Measurements from ENCODE around the gene SERINC5.
A peak's percentile ranks its signal among the peaks of the same experiment; 100 is the strongest.

SERINC5 gene

GRCh38 chr5:80266566-80266965, 10.7 kb upstream of the SERINC5 start:
- TF ChIP-seq ZNF384 (IDR thresholded peaks at IDR 0.05) (no peak), NFRKB (IDR thresholded peaks at IDR 0.05) (no peak)
- ChIA-PET CTCF (interaction anchor here (0.6 to 1.3 kb wide), 2 partner anchors 15 to 175 kb away, joined by 3 to 6 read pairs; no protein-coding TSS in a partner anchor), POLR2A (interaction anchor here (0.9 to 1.9 kb wide), 4 partner anchors 9 to 20 kb away, joined by 3 to 7 read pairs (median 5); partner anchors contain the start of gene SERINC5)
- DNase-seq (ENCODE audit: extremely low spot score) = no peak

GRCh38 chr5:80260461-80260860, 4.6 kb upstream of the SERINC5 start:
- POLR2A ChIA-PET = interaction anchor here (1.1 kb wide), 1 partner anchor 9 kb away, joined by 3 read pairs; no protein-coding TSS in a partner anchor
- CTCF ChIA-PET = no interaction called here
- no peak for TF ChIP-seq ELF4 (IDR thresholded peaks at IDR 0.05)
- no peak for TF ChIP-seq ARNT (IDR thresholded peaks at IDR 0.05)
- TF ChIP-seq FOXA1 (IDR thresholded peaks at IDR 0.05) = no peak
- TF ChIP-seq FOXK2 (IDR thresholded peaks at IDR 0.05) = no peak
- no peak for TF ChIP-seq ZNF384 (IDR thresholded peaks at IDR 0.05)
- no peak for TF ChIP-seq BHLHE40 (IDR thresholded peaks at IDR 0.05; ENCODE audit: borderline replicate concordance)
- TF ChIP-seq SP1 (IDR thresholded peaks at IDR 0.05) = no peak
- TF ChIP-seq CTBP1 (IDR thresholded peaks at IDR 0.05; ENCODE audit: borderline replicate concordance) = no peak
- TF ChIP-seq NFRKB (IDR thresholded peaks at IDR 0.05) = no peak
- TF ChIP-seq PKNOX1 (IDR thresholded peaks at IDR 0.05) = no peak
- TF ChIP-seq SUZ12 (IDR thresholded peaks at IDR 0.05) = no peak
- TF ChIP-seq L3MBTL2 (conservative IDR thresholded peaks at IDR 0.05) = no peak
- TF ChIP-seq FOXM1 (IDR thresholded peaks at IDR 0.05; ENCODE audit: borderline replicate concordance) = no peak
- no peak for DNase-seq (ENCODE audit: extremely low spot score)

- CTCF ChIA-PET = no interaction called here
- TF ChIP-seq SUZ12 (IDR thresholded peaks at IDR 0.05) (no peak), ZNF384 (IDR thresholded peaks at IDR 0.05) (no peak), L3MBTL2 (conservative IDR thresholded peaks at IDR 0.05) (no peak), PKNOX1 (IDR thresholded peaks at IDR 0.05) (no peak), ELF4 (IDR thresholded peaks at IDR 0.05) (no peak), FOXA1 (IDR thresholded peaks at IDR 0.05) (no peak), FOXK2 (IDR thresholded peaks at IDR 0.05) (no peak), BHLHE40 (IDR thresholded peaks at IDR 0.05; ENCODE audit: borderline replicate concordance) (no peak), LEF1 (IDR thresholded peaks at IDR 0.05; ENCODE audit: borderline replicate concordance) (no peak), HDGF (IDR thresholded peaks at IDR 0.05; ENCODE audit: borderline replicate concordance) (no peak), SP1 (IDR thresholded peaks at IDR 0.05) (no peak), FOXM1 (IDR thresholded peaks at IDR 0.05; ENCODE audit: borderline replicate concordance) (no peak), CTBP1 (IDR thresholded peaks at IDR 0.05; ENCODE audit: borderline replicate concordance) (no peak), NFRKB (IDR thresholded peaks at IDR 0.05) (no peak), ARNT (IDR thresholded peaks at IDR 0.05) (no peak)
- no peak for DNase-seq (ENCODE audit: extremely low spot score)
- POLR2A ChIA-PET = no interaction called here
Measured at GRCh38 chr5:80259511-80260203, 3.8 kb upstream of the SERINC5 start.

- TF ChIP-seq ELF4 (IDR thresholded peaks at IDR 0.05) (no peak), FOXM1 (IDR thresholded peaks at IDR 0.05; ENCODE audit: borderline replicate concordance) (no peak), LEF1 (IDR thresholded peaks at IDR 0.05; ENCODE audit: borderline replicate concordance) (no peak), HDGF (IDR thresholded peaks at IDR 0.05; ENCODE audit: borderline replicate concordance) (no peak), BHLHE40 (IDR thresholded peaks at IDR 0.05; ENCODE audit: borderline replicate concordance) (no peak), TARDBP (IDR thresholded peaks at IDR 0.05) (no peak), SP1 (IDR thresholded peaks at IDR 0.05) (no peak), CTBP1 (IDR thresholded peaks at IDR 0.05; ENCODE audit: borderline replicate concordance) (no peak), ARNT (IDR thresholded peaks at IDR 0.05) (no peak), SUZ12 (IDR thresholded peaks at IDR 0.05) (no peak), FOXA1 (IDR thresholded peaks at IDR 0.05) (no peak), NFRKB (IDR thresholded peaks at IDR 0.05) (no peak), ZNF384 (IDR thresholded peaks at IDR 0.05) (no peak), FOXK2 (IDR thresholded peaks at IDR 0.05) (no peak), L3MBTL2 (conservative IDR thresholded peaks at IDR 0.05) (no peak), PKNOX1 (IDR thresholded peaks at IDR 0.05) (no peak)
- peak; percentile 67 for DNase-seq (ENCODE audit: extremely low spot score)
- ChIA-PET CTCF (interaction anchor here (0.5 to 1.3 kb wide), 2 partner anchors 53 to 164 kb away, joined by 3 to 4 read pairs; no protein-coding TSS in a partner anchor), POLR2A (interaction anchor here (0.7 to 2.4 kb wide), 14 partner anchors 9 to 741 kb away, joined by 3 to 28 read pairs (median 4); no protein-coding TSS in a partner anchor)
Measured at GRCh38 chr5:80255431-80255810, 427 bp downstream of the SERINC5 start.

GRCh38 chr5:80254767-80255430, 949 bp downstream of the SERINC5 start:
- POLR2A ChIA-PET = interaction anchor here (0.8 to 2.4 kb wide), 9 partner anchors 8 to 151 kb away, joined by 3 to 28 read pairs (median 6); no protein-coding TSS in a partner anchor
- DNase-seq (ENCODE audit: extremely low spot score) = no peak
- TF ChIP-seq HDGF (IDR thresholded peaks at IDR 0.05; ENCODE audit: borderline replicate concordance) (no peak), BHLHE40 (IDR thresholded peaks at IDR 0.05; ENCODE audit: borderline replicate concordance) (no peak), ELF4 (IDR thresholded peaks at IDR 0.05) (no peak), LEF1 (IDR thresholded peaks at IDR 0.05; ENCODE audit: borderline replicate concordance) (no peak), SP1 (IDR thresholded peaks at IDR 0.05) (no peak), ARNT (IDR thresholded peaks at IDR 0.05) (no peak), ZNF384 (IDR thresholded peaks at IDR 0.05) (no peak), FOXA1 (IDR thresholded peaks at IDR 0.05) (no peak), NFRKB (IDR thresholded peaks at IDR 0.05) (no peak), TARDBP (IDR thresholded peaks at IDR 0.05) (no peak), L3MBTL2 (conservative IDR thresholded peaks at IDR 0.05) (no peak), SUZ12 (IDR thresholded peaks at IDR 0.05) (no peak), CTBP1 (IDR thresholded peaks at IDR 0.05; ENCODE audit: borderline replicate concordance) (no peak), FOXM1 (IDR thresholded peaks at IDR 0.05; ENCODE audit: borderline replicate concordance) (no peak), PKNOX1 (IDR thresholded peaks at IDR 0.05) (no peak)
- CTCF ChIA-PET = interaction anchor here (0.5 to 1.3 kb wide), 2 partner anchors 54 to 163 kb away, joined by 3 to 4 read pairs; no protein-coding TSS in a partner anchor

All from HEK293T (cell line).